Measurements from ENCODE around the gene KRTAP5-11. TPM values are rescaled to one million over a fixed set of nuclear protein-coding genes. Genes with fewer than 3 reads are reported as not detected.
"Not testable (repeated sequence)": the region's sequence is repeated elsewhere in the genome, so short reads cannot be mapped to it uniquely, and the experiment has no call there.

The KRTAP5-11 gene
- total RNA-seq, 1 experiment from 2014 or later: not detected

DNA sequence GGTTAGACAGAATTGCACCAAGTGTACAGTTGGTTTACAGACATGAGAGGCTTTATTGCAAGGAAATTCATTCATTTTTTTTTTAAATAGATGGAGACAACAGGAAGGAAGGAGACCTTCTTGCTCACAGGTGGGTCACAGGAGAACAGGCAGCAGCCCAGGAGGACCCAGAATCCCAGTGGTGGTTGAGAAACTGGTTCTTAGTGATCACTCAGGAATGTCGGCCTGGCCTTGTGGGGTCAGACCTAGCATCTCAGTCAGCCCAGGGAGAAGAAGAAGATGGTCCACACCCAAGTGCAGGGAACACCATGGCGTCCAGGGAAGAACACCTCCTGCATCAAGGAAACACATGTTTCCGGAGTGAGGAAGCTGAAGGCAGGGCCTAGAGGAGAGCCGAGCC is 849 bp downstream of the KRTAP5-11 start:
- no peak for DNase-seq (ENCODE audit: low spot score)

DNA sequence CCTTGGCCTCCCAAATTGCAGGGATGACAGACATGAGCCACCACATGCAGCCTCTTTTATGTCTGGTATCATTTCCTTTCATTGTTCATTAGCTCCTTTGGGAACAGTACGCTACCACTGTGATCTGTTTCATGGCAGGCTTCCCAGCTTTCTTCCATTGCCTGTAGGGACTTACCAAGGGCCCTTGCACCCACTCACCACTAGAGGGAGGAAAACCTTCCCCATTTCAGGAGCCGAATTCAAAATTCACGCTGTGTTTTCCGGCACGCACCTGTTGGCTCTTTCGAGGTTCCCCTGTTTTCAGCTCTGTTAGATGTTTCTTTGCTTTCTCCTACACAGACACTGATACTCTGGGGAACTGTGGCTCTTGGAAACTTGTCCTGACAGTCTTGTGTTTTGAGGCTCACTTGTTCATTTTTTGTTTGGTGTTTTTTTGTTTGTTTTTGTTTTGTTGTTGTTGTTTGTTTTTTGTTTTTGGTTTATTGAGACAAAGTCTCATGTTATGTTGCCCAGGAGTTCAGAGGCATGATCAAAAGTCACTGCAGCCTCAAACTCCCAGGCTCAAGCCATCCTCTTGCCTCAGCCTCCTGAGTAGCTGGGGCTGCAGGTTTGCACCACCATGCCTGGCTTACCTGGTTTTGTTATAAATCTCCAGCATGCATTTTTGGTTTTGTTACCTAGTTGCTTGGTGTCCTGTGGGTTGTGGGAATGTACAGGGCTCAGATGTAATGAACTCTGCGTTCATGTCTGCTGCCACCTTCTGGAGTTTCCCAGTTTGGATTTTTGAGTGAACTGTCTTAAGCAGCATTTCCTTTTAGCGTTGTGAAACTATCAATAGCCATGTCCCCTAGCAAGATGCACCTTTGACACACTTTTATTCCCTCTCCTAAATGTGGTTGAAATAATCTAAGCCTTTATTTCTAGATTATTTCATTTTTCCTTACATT is 2.3 kb downstream of the KRTAP5-11 start:
- DNase-seq (ENCODE audit: low spot score): peak; percentile 72

DNA sequence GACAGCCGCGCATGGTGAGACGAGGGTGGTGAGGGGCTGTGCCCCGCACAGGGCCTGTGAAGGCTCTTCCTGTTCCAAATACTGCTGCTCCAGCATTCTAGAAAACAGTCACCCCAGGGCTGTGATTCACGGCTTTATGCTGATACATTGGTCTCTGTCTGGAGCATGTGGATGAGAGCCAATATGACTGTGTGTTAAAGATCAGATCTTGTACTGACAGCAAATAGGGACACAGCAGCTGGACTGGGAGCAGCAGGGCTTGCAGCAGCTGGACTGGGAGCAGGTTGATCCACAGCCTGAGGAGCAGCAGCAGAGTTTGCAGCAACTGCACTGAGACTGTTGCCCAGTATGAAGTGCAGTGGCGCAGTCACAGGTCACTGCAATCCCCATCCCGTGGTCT is 3.2 kb downstream of the KRTAP5-11 start:
- not testable (repeated sequence) for DNase-seq (ENCODE audit: low spot score)

DNA sequence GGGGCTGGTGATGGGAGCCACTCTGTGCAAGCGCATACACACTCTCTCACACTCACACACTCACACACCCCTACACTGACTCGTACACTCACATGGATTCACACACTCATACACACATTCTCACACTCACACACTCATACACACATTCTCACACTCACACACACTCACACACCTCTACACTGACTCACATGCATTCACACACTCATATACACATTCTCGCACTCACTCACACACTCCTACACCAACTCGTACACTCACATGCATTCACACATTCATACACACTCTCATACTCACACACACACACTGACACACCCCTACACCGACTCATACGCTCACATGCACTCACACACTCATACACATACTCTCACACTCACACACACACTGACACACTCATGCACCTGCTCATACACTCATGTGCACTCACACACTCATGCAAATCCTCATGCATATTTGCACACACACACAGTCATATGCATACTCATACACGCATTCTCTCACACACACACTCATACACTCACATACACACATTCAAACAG is 5.1 kb downstream of the KRTAP5-11 start:
- no peak for DNase-seq (ENCODE audit: low spot score)

DNA sequence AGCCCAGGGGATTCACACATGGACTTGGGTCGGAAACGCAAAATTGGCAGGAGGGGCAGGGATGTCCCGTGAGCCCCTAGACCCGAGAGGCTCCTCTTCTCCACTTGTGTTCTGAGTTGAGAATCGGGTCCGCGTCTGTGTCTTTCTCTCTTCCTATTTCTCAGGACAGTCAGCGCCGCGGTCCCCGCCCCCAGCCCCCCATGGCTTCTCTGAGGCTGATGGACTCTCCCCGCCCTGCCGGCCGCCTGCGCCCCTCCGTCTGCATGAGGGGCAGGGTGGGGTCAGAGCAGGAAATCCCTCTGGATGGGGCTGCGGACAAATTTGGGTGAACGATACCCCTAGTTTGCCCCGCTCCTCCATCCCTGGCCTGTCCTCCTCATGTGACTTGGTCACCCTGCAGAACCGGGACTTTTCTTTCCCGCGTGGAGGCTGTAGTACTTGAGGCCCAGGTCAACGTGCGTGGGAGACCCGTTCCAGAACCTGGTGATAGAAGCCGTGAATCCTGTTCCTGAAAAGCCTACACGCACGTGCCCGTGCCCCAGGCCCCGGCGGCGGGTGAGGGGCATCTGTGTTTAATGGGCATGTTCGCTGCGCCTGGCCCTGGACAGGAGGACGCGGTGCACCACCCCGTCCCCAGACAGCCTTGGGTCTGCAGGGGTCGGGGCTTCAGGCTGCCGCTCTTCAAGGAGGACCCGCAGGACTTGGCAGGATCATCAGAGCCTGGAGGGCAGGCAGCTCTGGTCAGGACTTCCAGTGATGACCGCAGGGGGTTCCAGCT is 5.8 kb downstream of the KRTAP5-11 start:
- not testable (repeated sequence) for DNase-seq (ENCODE audit: low spot score)

DNA sequence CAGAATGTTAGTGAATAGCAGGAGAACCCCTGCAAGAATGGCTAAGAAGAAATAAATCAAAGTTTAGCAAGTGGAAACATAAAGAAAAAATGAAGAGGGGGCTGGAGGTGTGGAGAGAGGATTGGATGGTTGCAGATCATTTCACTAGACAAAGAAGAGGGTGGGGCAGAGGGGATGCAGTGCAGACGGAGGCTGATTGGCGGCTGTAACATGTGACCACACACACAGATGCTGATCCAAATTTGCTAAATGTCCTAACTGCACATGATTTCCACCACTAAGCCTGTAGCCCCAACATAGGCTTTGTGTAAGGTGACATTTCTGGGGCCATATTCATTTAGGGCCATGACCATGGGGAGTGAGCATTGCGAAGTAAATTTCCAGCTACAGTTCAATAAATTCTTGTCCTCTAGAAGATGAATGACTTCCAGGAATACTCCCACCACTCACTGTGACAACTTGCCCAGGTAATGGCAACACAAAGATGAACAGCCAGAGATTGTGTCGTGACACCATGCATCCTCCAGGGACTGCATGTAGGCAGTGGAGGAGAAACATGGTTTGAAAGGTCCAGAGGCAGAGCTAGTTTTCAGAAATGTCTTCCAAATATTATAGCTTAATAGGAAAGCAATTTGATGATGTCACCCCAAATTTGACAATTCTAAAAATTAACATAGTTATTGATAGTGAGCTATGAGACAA is 6.8 kb downstream of the KRTAP5-11 start:
- no peak for DNase-seq (ENCODE audit: low spot score)

DNA sequence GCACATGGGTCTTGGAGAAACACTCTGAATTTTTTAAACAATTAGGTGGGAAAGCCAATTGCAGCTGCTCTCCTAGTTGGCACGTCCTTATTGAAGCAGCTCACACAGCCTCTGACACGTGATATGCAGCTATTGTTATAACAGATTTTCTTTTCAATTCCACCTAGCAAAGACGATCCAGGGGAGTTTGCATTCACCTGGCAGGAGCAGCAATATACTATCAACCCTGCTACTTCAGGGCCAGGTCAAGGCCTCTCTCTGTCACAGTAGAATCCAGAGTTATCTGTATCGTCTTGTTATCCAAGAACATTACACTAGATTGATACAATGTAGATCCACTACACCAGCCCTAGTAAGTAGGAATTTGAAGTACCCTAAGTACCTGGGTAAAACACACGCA is 8.3 kb downstream of the KRTAP5-11 start:
- DNase-seq (ENCODE audit: low spot score): no peak

DNA sequence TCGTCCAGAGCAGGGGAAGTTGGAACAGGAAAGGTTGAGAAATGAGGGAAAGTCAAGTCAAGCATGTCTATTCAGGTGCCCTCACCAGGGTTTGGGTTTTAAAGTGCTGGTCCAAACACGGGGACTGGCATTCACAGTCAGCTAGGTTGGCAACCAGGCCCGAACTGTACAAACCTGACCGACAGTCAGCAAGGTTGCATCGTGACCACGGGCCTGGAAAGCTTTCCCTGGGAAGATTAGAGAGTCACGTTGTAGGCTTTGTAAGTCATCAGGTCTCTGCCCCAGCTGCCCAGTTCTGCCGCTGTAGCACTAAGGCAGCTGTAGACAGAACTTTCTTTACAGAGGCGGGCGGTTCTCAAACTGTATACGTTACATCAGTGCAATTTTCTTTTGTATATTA is 9.9 kb downstream of the KRTAP5-11 start:
- DNase-seq (ENCODE audit: low spot score): no peak

DNA sequence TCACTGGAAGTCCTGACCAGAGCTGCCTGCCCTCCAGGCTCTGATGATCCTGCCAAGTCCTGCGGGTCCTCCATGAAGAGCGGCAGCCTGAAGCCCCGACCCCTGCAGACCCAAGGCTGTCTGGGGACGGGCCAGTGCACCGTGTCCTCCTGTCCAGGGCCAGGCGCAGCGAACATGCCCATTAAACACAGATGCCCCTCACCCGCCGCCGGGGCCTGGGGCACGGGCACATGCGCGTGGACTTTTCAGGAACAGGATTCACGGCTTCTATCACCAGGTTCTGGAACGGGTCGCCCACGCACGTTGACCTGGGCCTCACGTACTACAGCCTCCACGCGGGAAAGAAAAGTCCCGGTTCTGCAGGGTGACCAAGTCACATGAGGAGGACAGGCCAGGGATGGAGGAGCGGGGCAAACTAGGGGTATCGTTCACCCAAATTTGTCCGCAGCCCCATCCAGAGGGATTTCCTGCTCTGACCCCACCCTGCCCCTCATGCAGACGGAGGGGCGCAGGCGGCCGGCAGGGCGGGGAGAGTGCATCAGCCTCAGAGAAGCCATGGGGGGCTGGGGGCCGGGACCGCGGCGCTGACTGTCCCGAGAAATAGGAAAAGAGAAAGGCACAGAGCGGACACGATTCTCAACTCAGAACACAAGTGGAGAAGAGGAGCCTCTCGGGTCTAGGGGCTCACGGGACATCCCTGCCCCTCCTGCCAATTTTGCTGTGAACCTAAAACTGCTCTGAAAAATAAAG is 11.4 kb downstream of the KRTAP5-11 start:
- not testable (repeated sequence) for DNase-seq (ENCODE audit: low spot score)

DNA sequence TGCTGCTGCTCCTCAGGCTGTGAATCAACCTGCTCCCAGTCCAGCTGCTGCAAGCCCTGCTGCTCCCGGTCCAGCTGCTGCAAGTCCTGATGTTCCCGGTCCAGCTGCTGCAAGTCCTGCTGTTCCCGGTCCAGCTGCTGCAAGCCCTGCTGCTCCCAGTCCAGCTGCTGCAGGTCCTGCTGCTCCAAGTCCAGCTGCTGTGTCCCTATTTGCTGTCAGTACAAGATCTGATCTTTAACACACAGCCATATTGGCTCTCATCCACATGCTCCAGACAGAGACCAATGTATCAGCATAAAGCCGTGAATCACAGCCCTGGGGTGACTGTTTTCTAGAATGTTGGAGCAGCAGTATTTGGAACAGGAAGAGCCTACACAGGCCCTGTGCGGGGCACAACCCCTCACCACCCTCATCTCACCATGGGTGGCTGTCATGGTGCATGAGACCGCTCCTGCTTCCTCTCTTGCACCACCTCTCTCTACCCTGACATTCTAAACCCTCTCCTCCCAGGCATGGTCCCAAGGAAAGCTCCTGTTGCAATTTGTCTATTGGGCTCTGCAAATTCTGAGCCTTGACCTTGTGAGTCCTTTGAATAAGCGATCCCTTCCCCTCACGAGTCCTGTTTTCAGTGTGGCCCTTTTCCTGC is 13.8 kb downstream of the KRTAP5-11 start:
- no peak for DNase-seq (ENCODE audit: low spot score)

DNA sequence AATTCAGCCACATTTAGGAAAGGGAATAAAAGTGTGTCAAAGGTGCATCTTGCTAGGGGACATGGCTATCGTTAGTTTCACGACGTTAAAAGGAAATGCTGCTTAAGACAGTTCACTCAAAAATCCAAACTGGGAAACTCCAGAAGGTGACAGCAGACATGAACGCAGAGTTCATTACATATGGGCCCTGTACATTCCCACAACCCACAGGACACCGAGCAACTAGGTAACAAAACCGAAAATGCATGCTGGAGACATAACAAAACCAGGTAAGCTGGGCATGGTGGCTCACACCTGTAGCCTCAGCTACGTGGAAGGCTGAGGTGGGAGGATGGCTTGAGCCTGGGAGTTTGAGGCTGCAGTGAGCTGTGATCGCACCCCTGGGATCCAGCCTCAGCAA is 15.0 kb downstream of the KRTAP5-11 start:
- DNase-seq (ENCODE audit: low spot score): not testable (repeated sequence)

DNA sequence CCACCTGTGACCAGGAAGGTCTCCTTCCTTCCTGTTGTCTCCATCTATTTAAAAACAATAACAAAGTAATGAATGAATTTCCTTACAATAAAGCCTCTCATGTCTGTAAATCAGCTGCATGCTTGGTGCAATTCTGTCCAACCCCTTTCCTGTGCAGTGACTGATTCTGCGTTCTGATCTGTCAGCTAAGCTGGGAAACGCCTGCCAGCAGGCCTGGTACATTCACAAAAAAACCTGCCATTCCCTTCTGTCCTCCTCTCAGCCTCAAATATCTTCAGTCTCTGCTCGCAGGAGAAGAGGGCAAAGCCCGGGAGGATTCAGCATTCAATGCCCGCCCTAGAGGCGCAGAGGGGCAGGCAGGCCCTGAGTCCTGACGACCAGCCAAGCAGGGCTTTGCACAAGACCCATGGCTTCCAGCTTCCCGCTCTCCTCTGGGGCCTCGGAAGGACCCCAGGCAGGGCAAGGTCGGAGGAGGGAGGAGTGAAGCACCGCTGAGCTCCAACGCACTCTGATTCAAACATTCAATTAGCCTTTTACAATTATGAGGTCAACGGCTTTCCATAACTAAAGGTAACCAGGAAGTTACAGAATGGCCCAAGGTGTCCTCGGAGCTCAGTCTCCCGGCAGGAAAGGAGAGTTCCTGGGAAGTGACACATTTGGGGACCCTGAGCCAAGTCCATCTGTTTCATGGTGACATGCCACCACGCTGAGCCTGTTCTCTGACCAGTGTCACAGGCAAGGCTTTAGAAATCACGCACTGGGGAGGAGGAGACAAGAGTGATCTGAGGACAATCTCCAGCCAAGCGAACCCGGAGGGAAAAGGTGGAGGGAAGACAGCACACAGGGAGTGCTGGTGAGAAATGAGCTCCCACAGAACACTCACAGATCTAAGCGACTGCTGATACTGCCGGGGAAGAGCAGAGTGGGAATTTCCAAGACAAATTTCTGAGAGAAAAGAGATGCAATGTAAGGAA is 15.8 kb downstream of the KRTAP5-11 start:
- not testable (repeated sequence) for DNase-seq (ENCODE audit: low spot score)

DNA sequence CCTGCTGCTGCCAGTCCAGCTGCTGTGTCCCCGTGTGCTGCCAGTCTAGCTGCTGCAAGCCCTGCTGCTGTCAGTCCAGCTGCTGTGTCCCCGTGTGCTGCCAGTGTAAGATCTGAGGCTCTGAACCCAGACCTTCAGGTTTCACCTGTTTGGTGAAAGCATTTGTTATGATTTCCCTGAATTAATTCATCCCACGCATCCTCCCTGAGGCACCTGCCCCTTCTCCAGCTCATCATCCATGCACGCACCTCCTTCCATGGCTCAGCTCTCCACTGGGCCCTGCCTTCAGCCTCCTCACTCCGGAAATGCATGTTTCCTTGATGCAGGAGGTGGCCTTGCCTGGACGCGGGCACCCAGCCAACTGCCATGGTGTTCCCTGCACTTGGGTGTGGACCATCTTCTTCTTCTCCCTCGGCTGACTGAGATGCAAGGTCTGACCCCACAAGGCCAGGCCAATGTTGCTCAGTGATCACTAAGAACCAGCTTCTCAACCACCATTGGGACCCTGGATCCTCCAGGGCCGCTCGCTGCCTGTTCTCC is 16.5 kb downstream of the KRTAP5-11 start:
- no peak for DNase-seq (ENCODE audit: low spot score)

DNA sequence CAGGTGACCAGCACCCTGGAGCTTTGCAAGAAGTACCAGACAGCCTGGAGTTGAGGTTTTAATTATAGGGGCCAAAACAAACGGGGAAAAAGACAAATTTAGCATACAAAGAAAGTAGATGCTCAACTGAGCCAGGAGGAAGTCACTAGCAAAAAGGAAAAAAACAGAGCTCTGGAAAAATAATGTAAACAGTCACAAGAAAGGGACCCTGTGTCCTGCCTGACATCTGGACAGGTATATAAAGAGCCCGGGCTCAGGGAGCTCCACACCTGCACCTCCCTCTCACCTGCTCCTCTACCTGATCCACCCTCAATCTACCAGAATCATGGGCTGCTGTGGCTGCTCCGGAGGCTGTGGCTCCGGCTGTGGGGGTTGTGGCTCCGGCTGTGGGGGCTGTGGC is 17.4 kb downstream of the KRTAP5-11 start, which contains the start of gene KRTAP5-10:
Gene KRTAP5-10 (plus strand): TSS at position 301 of the 400 bp plus-strand sequence. CDS start 25 bp downstream, at position 326.
- no peak for DNase-seq (ENCODE audit: low spot score)

DNA sequence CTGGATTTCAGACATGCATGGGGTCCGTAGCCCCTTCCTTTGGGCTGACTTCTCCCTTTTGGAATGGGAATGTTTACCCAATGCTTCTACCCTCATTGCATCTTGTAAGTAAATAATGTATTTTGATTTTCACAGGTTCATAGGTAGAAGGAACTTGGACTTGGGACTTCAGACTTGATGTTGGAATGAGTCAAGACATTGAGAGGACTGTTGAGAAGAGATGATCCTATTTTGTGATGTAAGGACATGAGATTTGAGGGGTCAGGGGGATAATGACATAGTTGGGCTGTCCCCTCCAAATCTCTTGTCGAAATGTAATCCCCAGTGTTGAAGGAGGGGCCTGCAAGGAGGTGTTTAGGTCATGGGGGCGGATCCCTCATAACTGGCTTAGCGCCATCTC is 18.2 kb downstream of the KRTAP5-11 start:
- DNase-seq (ENCODE audit: low spot score): no peak

DNA sequence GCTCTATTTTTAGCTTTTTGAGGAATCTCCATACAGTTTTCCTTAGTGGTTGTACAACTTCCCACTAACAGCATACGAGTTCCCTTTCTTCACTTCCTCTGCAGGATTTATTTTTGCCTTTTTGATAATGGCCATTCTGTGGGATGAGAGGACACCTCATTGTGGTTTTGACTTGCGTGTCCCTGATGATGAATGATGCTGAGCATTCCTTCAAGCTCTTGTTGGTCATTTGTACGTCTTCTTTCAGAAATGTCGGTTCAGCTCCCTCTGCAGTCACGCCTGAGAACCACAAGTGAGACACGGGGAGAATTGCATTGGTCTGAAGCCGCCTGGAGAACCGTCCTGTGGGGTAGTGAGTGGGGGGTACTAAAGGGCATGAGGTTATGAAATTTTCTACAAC is 19.3 kb downstream of the KRTAP5-11 start:
- DNase-seq (ENCODE audit: low spot score): peak; percentile 67

DNA sequence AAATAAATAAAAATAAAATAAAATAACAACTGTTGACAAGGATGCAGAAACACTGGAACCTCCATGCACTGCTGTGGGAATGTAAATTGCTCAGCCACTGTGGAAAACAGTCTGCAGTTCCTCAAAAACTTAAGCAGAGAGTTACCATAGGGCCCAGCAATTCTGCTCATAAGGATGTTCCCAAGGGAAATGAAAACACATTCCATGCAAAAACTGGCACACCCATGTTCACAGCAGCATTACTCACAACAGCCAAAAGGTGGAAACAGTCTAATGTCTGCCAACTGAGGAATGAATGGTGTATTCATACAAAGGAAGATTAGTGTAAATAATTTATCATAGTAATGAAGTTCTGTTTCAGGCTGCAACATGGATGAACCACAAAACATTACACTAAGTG is 20.6 kb downstream of the KRTAP5-11 start:
- DNase-seq (ENCODE audit: low spot score): no peak

DNA sequence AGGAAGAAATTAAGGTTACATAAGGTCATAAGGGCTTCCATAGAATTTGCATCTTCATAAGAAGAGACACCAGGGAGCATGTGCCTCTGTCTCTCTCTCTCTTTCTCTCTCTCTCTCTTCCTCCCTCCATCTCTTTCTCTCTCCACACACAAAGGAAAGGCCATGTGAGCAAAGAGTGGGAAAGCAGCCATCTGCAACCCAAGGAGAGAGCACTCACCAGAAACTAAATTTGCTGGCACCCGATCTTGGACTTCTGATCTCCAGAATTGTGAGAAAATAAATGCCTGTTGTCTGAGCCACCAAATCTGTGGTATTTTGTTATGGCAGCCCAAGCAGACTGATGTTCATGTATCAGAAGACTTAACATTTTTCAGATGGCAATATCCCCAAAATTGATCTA is 23.7 kb downstream of the KRTAP5-11 start:
- DNase-seq (ENCODE audit: low spot score): no peak

DNA sequence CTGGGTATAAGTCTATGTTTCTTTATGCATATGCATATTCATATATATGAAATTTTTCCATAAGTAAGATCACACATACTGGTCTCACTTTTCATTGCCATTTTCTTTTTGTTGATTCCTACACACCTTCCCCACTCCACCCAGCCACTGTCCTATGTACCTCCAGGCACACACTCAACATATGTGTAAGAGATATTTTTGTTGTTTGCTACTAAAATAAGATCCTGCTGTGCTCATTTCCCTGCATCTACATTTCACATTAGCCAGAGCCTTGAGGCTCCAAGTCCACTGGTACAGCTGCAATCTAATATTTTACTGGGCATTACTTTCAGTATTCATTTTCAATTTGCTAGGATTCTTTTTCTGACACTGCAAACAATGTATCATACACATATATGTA is 25.4 kb downstream of the KRTAP5-11 start:
- DNase-seq (ENCODE audit: low spot score): no peak
